Suppressor macrophage treated with lipopolysaccharide for 1 hour (primary cell): ENCODE measurements around the gene THAP4.
A peak's percentile ranks its signal among the peaks of the same experiment; 100 is the strongest.

Source experiments
- DNase-seq, 3 donors: peaks; one replicate each; pipeline ENCODE4 v3.0.0-alpha.2; 2020 to 2022

Gene THAP4

DNA sequence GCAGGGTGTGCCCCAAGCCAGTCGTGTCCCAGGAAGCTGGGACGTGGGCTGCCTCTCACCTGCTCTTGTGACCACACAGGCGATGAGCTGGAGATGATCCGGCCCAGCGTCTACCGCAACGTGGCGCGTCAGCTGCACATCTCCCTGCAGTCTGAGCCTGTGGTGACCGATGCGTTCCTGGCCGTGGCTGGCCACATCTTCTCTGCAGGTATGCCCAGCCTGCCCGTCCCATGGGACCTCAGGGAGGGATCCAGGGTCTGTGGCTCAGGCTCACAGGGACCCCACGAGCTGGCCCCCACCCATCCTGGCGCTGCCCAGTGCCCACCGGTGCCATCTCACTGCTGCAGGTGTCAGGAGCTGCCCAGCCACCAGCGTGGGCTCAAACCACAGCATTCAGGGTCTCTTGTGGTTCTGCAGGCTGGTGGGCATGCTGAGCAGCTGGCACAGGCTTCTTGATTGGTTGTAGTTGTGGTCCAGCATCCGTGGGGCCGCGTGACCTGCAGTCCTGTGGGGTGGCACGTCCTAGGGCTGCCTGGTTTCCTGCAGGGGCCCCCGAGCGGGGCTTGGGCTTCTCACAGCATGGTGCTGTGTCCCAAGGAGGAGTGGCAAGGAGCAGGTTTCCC, 74.6 kb downstream of the THAP4 start:
- no peak for DNase-seq

DNA sequence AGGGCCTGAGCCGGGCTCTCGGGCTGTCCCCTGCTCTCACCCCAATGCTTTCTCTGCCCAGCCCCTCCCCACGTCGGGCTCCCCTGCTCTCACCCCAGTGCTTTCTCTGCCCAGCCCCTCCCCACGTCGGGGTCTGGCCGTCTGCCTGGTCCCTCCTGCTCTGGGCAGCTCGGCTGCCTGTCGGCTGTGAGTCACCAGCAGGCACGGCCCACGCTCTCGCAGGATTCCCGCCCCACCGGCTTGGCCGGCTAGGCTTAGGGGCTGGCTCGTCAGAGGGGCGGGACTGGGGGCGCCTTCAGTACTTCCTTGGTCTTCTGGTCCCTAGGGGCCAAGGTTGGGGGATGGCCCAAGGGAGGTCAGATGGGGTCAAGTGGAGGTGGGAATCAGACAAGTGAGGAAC, 75.1 kb downstream of the THAP4 start:
- no peak for DNase-seq

DNA sequence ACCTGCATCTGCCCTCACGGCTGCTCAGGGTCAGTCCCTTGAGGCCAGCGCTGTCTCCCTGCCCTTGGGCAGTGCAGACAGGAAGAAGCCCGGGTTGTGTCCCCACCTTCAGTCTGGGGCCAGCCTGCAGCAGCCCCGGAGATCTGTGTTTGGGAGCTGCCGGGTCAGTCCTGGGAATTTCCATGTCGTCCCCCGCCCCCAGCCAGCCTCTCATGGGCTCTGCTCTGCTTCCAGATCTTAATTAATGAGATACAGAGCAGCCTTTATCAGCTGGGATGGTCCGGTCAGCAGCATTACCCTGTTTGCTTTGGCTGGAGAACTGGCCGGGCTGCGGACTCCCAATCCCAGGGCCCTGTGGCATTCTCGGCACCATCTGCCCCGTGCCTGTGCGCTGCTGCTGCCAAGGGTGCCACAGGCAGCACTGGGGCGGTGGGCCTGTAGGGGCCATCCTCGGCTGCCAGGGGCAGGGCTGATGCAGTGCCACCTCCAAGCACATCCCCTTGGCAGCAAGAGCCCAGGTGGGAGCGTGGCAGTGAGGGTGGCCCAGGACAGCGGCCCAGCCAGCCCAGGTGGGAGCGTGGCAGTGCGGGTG, 76.0 kb downstream of the THAP4 start:
- no peak for DNase-seq

DNA sequence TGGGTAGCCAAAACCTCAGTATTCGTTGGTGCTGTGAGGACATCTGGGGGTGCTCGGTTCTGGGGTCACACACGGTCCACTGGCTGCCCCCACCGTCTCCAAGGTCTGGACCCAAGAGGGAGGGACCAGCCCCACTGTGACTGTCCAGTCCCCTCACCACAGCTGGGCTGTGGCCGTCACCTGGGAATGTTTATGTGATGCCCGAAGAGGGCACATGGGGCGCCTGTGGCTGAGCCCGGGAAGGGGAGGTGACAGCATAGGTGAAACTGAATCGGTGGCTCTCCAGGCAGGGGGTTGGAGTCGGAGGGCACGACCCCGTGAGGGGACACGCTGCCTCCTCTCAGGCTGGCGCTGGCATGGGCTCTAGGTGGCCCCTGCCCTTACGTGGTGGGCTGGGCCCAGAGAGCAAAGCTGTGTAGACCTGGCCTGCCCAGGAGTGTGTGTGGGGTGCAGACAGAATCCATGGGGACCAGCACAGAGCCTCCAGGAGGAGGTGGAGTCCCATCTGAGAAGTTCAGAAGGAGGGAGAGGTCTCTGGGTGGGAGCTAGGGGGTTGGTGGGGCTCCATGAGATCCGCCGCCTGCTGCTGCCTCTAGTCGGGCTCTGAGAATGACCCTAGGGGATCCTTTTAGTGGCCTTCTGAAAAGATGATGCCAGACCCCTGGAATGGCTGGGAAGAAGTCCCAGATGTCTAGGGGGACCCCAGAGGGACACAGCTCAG, 76.6 kb downstream of the THAP4 start:
- DNase-seq, result no peak

DNA sequence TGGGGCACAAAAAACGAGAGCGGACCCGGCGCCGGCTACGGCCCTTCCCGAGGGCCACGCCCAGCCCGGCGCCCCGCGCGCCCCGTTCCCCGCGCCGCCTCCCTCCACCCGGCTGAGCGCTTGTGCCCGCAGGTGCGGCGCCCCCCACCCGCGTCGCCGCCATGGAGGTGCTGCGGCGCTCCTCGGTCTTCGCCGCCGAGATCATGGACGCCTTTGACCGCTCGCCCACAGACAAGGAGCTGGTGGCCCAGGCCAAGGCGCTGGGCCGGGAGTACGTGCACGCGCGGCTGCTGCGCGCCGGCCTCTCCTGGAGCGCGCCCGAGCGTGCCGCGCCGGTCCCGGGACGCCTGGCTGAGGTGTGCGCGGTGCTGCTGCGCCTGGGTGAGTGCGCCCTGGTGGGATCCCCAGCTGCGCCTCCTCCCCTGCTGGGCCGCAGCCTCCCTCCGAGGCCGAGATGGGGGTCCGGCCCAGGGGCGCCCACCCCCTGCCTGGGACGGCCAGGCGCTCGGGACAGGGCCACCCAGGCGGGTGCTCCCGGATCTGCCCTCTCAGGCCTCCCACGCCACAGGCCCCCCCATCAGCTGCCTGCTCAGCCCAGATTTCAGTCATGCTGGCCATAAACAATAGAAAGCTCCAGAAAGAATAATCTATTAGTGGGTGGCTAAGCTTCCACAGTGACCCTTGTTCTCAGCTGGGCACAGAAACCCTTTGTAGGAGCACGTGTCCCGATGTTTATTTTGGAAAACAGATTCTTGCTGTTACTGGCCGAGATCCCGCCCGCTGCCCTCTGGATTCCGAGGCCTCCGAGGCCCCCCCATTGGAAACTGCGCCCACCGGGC, 77.4 kb downstream of the THAP4 start:
- peak in 2 of 3 donors; percentile 20 to 39 for DNase-seq

DNA sequence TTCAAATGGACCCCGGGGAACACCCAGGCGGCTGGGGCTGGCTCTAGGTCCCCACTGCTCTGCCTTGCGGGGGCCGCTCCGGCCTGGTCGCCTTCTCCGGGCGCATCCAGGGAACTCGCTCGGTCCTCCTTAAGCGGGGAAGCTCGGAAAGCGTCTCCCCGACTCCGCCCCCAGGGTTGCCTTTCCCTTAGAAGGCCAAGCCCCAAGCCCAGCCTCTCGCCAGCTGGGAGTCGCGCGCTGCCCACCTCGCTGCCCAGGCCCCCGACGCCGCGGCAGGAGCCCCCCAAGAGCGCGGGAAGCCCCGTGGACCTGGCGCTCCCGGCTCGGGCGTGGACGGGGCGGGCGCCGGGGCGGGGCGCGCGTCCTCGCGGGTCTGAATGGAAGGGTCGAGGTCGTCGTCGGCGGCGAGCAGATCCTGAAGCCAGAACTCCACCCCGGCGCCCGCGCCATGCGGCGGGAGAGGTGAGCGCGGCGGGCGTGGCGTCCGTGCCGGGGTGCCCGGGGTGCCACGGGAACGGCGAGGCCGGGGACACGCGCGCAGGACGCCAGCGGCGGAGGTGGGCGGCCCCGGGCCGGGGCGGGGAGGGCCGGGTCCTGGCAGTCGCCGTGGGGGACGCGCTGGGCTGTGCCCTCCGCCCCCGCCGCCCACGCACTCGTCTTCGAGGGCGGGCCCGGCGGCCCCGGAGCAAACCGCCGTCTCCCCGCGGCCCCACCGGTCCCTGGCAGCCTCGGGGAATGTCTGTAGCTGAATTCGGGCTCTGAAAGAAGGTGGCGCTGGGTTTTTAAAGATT, 78.2 kb downstream of the THAP4 start, which contains the start of gene BOK:
TSS of gene BOK (plus strand) at position 214 of the 791 bp plus-strand sequence. CDS start 739 bp downstream, outside the sequence.
- DNase-seq, result peak; percentile 25 to 66 (median 29)

DNA sequence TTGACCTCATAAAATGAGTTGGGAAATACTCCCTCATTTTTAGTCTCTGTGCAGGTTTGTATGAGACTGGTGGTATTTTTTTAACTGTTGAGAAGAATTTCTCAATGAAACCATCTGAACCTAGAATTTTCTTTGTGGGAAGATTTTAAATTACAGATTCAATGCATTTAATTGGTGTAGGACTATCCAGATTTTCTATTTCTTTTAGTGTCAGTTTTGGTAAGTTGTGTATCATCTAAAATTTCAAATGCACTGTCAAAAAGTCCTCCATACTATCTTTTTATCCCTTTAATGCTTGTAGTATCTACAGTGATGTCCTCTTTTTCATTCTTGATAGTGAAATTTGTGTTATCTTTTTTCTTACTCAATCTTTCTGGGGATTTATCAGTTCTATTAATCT, 80.2 kb downstream of the THAP4 start:
- no peak for DNase-seq

DNA sequence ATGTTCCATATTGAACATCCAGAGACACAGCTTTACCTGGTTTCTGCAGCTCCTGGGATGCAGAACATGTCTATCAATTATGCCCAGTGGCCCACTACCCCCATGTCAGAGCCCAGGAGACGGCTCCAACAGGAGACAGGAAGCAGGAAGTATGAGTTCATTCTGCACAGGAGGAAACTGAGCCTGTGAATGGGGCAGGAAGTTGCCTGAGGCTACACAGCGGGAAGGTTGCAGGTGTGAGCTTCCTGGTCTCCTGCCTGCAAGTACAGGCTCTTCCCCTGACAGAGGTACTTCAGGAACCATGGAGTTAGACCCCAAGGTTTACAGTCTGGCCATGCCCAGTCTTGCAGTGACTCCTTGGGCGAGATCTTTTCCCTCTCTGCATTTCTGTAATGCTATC, 81.2 kb downstream of the THAP4 start:
- no peak for DNase-seq

DNA sequence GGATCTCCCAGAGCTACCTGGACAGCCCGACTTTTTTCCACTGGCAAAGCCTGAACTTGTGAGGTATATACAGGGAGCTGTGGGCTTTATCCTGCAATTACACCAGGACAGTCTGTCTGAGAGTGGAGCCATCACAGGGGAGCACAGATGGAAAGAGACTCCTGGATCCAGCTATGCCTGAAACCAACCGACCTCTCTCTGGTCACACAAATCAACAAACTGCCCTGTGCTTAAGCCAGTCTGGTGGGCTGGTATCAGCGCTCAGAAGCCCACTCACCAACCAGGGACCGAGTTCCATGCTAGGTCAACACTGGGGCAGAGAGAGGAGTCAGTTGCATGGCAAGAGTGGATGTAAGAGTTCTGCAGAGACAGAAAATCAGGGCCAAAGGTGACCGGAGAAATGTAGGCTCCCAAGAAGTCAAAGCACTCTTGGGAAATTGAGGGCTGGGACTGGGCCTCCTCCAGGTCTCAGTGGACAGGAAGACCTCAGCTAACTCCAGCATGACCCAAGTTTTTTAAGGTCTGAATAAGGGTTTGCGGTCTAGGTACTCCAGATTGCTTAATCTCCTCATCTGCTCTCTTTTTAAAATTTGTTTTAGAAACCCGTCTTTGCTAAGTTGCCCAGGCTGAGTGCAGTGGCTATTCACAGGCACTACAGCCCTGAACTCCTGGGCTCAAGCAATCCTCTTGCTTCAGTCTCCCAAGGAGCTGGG, 82.2 kb downstream of the THAP4 start:
- DNase-seq, result no peak

DNA sequence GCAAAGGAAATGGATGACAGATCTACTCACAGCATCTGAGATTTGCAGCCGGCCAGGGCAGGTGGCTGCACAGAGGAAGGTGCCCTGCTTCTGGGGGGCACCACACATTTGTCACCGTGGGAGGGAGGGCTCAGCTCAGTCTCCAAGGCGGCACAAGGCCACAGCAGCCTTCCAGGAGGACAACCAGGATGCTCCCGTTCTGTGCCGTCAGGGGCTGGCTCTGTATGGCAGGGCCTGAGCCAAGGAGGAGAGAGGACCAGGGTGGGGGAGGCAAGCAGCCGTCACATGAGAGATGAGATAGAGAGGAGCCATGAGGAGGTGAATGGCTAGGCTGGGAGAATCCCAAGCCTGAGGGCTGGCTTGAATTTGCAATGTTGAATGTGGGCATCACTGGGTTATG, 83.0 kb downstream of the THAP4 start:
- no peak for DNase-seq

DNA sequence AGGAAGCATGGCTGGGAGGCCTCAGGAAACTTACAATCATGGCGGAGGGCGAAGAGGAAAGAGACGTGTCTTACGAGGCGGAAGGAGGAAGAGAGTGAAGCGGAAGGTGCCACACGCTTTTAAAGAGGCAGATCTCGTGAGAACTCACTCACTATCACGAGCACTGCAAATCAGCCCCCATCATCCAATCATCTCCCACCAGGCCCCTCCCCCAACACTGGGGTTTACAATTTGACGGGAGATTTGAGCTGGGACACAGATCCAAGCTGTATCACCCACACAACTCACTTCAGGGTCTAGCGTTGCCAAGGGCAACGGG, 83.5 kb downstream of the THAP4 start:
- DNase-seq, result no peak

DNA sequence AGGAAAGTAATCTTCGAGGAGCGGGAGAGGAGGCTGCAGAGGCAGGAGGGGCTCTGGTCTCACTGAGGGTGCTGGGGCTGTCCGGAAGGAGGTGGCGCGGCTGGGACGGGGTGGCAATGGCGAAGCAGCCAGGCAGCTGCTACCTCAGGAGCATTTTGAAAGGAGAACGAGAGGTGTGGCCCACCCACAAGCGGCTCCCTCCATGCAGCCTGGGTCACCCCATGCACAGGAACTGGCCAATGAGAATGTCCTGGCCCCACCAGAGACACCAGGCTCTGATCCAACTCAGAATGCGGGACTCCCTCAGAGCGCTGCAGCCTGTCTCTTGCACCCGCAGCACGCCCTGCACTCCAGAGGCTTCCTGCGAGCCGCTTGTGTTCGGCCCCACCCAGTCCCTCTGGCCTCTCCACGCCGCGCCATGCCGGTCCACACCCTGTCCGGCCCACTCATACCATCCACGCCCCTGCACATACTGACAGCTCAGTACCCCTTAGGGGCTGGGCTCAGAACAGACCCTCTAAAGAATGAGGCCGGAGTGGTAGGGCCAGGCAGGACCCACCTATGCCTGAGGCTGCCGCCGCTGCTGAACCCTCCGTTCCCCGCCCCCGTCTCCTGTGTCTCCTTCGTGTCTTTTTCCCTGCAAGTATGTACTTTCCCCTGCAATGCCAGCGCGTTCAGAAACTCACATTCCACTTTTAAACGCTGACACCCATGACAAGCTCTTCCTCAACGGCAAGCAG, 84.8 kb downstream of the THAP4 start:
- DNase-seq, result no peak

DNA sequence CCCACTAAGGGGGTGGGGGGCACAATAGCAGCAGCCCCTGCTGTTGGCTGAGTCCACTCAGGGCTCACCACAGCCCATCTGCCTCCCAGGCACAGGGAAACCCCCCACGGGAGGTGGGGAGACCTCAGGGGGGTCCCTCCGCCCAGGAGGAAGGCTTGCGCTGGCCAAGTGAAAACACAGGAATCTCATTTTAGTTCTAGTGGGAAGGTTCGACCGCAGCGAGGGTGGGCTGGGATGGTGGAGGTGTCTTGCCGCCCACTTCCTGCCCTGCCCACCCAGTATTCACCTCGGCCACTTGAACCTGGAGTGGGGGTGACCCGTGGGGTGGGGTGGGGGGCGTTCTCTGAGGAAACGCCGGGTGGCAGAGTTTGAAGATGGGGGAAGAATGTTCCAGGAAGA, 85.4 kb downstream of the THAP4 start:
- DNase-seq, result no peak

DNA sequence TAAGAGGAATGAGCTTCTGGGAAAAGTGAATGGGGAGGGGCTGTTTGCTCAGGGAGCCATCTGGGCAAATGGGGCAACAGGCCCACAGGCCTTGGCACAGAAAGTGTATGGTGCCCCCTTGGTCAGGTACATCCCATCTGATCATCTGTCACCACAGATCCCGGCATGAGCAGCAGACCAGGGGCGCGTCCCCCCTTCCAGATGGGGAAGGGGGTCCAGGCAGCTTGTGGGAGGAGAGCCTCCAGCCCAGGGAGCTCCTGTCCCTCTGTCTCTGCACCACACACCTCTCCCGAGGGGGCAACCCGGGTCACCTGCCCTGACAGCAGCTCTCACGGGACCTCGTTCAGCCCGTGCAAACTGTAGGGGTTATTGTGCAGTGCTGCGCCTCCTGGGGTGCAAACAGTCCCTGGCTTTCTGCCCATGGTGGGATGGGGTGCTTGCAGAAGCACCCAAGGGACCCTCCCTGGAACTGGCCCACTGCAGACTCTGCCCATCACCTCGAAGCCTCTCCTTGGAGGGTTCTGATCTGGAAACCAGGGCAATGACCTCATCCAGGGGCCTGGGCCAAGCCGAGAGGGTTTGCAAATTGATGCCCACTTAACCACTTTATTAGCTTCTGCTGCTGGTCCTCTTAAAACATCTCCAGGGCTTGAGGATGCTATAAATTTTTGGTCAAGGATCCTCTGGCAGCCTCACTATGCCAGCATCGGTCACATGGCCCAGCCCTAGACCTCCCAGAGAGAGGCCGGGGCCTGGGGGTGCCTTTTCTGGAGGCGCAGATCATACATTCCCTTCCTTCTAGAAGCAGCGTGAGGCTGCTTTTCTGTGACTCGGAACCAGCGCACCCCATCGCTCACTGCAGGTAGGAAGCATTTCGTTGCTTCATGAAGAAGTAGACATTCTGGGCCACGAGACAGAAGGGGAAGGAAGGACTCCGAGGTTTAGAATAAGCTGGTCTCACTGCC, 86.1 kb downstream of the THAP4 start:
- no peak for DNase-seq

DNA sequence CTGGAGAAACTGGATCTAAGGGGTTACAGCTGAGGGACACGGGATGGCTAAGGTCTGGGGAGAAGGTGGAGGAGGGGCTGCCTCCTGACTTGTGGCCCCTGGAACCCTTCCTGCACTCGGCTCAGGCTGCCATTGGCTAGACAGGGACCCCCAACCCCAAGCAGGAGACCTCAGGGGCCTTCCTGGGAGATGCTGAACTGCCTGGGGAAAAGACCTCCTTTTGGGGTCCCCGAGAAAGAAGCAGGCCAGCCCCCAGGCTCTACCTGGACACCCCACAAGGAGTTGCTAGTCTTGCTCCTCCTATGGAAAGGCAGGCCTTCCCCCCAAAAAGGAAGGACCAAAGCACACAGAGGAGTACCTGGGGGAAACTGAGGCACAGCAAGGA, 88.5 kb downstream of the THAP4 start:
- no peak for DNase-seq

DNA sequence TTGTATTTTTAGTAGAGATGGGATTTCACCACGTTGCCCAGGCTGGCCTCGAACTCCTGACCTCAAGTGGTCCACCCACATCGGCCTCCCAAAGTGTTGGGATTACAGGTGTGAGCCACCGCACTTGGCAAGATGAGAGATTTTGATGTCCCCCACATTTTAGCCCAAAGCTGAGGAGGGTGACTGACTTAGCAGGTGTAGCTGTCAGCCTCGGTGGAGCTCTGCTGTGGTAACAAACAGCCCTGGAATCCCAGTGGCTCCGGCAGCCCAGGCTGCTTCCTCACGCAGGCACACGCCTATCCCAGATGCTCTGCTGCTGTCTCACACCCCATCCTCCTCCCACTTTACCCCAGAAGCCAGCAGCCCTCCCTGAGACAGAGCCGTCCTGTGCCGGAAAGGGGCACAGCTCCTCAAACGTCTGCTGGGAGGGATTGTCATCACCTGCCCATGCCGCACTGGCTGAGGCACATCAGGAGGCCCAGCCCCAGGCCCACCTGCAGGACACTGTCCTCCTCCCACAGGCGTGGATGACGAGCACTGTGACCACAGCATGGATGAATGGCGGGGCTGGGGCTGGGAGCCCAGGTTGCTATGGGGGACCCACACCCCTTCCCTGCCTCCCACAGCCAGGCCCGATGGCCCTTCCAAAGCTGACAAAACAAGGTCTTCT, 89.0 kb downstream of the THAP4 start:
- no peak for DNase-seq

DNA sequence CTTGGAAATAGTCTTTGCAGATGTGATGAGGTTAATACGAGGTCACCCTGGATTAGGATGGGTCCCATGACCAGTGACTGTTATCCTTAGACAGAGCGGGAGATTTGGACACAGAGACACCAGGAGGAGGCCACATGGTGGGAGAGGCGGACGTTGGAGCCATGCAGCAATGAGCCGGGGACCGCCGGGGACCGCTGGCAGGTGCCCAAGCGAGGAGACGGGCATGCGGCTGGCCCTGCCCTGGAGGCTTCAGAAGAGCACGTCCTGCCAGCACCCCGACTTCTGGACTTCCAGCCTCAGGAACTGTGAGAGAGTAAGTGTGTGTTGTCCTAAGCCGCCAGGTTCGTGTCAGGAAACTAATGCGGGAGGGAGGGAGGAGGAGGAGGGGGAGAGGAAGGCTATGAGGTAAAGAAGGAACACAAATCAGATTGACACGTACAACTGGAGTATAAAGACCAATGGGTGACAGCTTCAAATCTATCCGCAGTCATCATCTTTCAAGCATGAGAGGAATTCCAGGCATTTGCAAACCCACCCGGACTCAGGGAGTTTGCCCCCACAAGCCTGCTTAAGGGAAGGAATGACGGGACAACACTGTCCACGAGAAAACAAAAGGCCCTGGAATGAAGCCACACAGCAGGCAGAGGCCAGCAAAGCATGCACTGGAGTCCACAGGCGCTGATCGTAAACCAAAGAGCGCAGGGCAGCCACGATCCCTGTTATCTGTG, 90.0 kb downstream of the THAP4 start:
- DNase-seq, result no peak

DNA sequence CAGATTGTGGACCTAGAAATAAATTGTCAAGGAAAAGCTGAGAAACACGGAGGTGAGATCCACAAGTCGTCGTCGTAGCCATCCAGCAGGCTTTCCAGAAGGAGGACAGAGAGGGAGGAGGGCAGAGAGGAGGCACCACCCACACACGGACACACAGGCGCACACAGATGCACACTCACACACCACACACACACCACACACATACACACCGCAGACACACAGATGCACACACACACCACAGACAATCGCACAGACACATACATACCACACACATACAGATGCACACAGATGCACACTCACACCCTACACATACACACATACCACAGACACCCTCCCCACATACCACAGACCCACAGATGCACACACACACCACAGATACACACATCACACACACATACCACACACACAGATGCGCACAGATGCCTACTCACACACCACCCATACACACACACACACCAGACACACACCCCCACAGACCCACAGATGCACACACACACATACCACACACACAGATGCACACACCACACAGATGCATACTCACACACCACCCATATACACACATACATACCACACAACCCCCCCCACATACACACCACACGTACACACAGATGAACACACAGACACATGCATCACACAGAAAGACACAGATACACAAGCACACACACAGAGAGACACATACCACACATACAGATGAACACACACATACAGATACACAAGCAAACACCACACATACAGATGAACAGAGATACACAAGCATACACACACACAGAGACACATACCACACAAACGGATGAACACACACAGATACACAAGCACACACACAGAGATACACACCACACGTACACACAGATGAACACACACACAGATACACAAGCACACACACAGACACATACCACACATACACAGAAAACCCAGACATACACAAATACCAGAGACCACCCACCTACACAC, 91.2 kb downstream of the THAP4 start:
- DNase-seq, result no peak
